Effector memory CD8-positive, alpha-beta T cell (primary cell): Measurements from ENCODE around the gene GPRC5D.
A peak's percentile ranks its signal among the peaks of the same experiment; 100 is the strongest.

ENCODE experiments used
- ATAC-seq: fragments of 150-1000 bp; cut with Tn5 transposase; replicated peaks from 2 replicates; pipeline ENCODE4 v1.10.0; 2021; ENCODE audit warnings: mild to moderate bottlenecking, moderate library complexity
- DNase-seq, 3 experiments: peaks; one replicate each; pipeline ENCODE4 v3.0.0; 2021
- H3K27ac Mint-ChIP-seq, 2 donors: one replicate each; pipeline ENCODE4 v1.8.0; 2022; ENCODE audit warnings: mild to moderate bottlenecking in 2 of 2, mixed read lengths in 2 of 2, moderate library complexity in 2 of 2
- H3K27me3 Mint-ChIP-seq, 2 donors: one replicate each; pipeline ENCODE4 v1.8.0; 2022; ENCODE audit warnings: mixed read lengths in 2 of 2
- H3K36me3 Mint-ChIP-seq: one replicate; pipeline ENCODE4 v1.8.0; 2022; ENCODE audit warnings: mild to moderate bottlenecking, moderate library complexity, mixed read lengths; ENCODE audit not compliant: insufficient read depth
- H3K4me1 Mint-ChIP-seq, 2 donors: one replicate each; pipeline ENCODE4 v1.8.0; 2022; ENCODE audit warnings: low read depth in 2 of 2, mixed read lengths in 2 of 2
- H3K4me3 Mint-ChIP-seq, 2 donors: one replicate each; pipeline ENCODE4 v1.8.0; 2022; ENCODE audit warnings: mild to moderate bottlenecking in 2 of 2, mixed read lengths in 2 of 2, moderate library complexity in 2 of 2
- H3K9me3 Mint-ChIP-seq, 2 donors: one replicate each; pipeline ENCODE4 v1.8.0; 2022; ENCODE audit warnings: mixed read lengths in 2 of 2

GPRC5D gene

GRCh38 chr12:12902036-12902435, 49.9 kb downstream of the GPRC5D start:
- no peak overlapping the region for H3K27ac Mint-ChIP-seq
- no peaks in the 10 kb centered on the region for H3K4me1 Mint-ChIP-seq
- ATAC-seq (no peak), DNase-seq (no peak)
- no peak overlapping the region for H3K4me3 Mint-ChIP-seq
- no peaks in the 10 kb centered on the region for H3K9me3 Mint-ChIP-seq
- no peaks in the 10 kb centered on the region for H3K36me3 Mint-ChIP-seq
- H3K27me3 Mint-ChIP-seq, result peaks cover 32 to 77% of the 10 kb centered on the region in 2 donors

DNA sequence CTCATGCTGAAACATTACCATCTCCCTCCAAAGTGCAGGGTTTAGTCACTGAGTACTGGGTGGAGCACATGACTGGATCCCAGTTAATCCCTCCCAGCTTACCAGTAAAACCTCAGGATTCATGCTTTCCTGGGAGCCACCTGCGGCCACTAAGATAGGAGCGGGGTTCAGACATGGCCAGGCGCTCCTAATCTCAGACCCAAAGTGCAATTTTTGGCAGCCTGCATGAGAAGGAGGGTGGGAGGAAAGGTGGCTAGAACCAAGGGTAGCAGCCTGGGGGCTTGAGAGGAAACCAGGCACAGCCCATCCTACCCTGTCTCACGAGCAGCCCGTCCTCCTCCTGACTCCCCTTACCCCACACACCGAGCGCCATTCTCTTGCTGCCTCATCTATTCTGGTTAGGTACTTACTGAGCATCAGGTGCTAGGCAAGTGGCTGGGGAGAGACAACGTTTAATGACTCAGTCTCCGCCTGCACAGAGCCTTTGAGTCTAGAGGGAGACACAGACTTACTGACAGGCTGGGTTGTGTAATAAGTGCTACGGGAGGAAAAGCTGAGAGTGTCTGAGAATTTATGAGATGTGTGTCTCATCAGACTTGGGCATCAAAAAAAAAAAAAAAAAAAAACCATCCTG, 50.7 kb downstream of the GPRC5D start:
- ATAC-seq (no peak), DNase-seq (no peak)
- Mint-ChIP-seq H3K4me3 (no peak overlapping the region), H3K27me3 (peaks cover 34 to 73% of the 10 kb centered on the region in 2 donors), H3K36me3 (no peaks in the 10 kb centered on the region), H3K9me3 (no peaks in the 10 kb centered on the region), H3K4me1 (no peaks in the 10 kb centered on the region), H3K27ac (no peak overlapping the region)

- Mint-ChIP-seq H3K27ac (no peak overlapping the region), H3K27me3 (peaks cover 32 to 68% of the 10 kb centered on the region in 2 donors), H3K4me3 (no peak overlapping the region), H3K4me1 (no peaks in the 10 kb centered on the region), H3K36me3 (no peaks in the 10 kb centered on the region), H3K9me3 (no peaks in the 10 kb centered on the region)
- no peak for ATAC-seq
- DNase-seq, result no peak
Measured at GRCh38 chr12:12900786-12901157, 51.2 kb downstream of the GPRC5D start.

- DNase-seq (no peak), ATAC-seq (no peak)
- Mint-ChIP-seq H3K4me3 (no peak overlapping the region), H3K36me3 (no peaks in the 10 kb centered on the region), H3K4me1 (no peaks in the 10 kb centered on the region), H3K27me3 (peaks cover 25 to 59% of the 10 kb centered on the region in 2 donors), H3K9me3 (no peaks in the 10 kb centered on the region), H3K27ac (no peak overlapping the region)
Measured at GRCh38 chr12:12899530-12900380, 52.2 kb downstream of the GPRC5D start.

DNA sequence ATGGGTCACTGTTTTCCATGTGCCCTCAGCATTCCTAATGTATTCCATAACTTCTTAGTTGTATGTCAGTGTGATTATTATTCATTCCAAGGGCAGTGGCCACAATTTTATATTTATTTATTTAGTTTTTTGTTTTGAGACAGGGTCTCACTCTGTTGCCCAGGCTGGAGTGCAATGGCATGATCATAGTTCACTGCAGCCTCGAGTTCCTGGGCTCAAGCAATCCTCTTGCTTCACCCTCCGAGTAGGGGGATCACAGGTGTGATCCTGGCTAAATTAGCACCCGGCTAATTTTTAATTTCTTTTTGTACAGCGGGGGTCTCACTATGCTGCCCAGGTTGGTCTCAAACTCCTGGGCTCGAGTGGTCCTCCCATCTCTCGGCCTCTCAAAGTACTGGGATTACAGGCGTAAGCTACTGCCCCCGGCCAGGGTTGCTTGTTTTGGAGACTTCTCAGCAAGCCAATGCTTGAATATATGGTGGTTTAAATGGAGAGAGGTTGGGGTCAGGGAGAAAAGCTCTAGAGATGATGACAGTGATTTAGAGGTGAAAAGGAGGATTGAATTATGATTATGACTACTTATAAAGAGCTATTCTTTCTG, 53.0 kb downstream of the GPRC5D start:
- Mint-ChIP-seq H3K36me3 (no peaks in the 10 kb centered on the region), H3K4me1 (no peaks in the 10 kb centered on the region), H3K27me3 (peaks cover 25 to 51% of the 10 kb centered on the region in 2 donors), H3K9me3 (no peaks in the 10 kb centered on the region), H3K4me3 (no peak overlapping the region), H3K27ac (no peak overlapping the region)
- ATAC-seq, result no peak
- no peak for DNase-seq

GRCh38 chr12:12898136-12898717, 53.7 kb downstream of the GPRC5D start:
- DNase-seq (no peak), ATAC-seq (no peak)
- Mint-ChIP-seq H3K4me3 (no peak overlapping the region), H3K27me3 (peaks cover 30 to 46% of the 10 kb centered on the region in 2 donors), H3K36me3 (no peaks in the 10 kb centered on the region), H3K27ac (no peak overlapping the region), H3K4me1 (no peaks in the 10 kb centered on the region), H3K9me3 (no peaks in the 10 kb centered on the region)

DNA sequence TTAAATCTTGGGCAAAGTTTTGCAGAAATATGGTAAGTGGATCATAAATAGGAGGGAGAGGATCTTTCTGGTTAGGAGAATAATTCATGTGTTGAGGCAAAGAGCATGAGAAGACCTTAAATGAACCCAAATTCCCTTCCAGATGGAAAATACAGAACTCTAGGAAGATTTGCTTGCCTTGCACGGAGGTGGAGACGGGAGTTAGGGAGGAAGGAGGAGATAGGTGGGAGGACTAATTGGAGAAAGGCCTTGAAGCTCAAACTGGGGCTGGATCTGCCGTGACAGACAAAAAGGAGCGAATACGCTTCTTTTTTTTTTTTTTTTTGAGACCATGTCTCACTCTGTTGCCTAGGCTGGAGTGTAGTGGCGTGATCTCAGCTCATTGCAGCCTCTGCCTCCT, 54.7 kb downstream of the GPRC5D start:
- ATAC-seq (no peak), DNase-seq (no peak)
- Mint-ChIP-seq H3K4me1 (no peaks in the 10 kb centered on the region), H3K27me3 (peaks cover 39 to 55% of the 10 kb centered on the region in 2 donors), H3K27ac (no peak overlapping the region), H3K36me3 (no peaks in the 10 kb centered on the region), H3K4me3 (no peak overlapping the region), H3K9me3 (no peaks in the 10 kb centered on the region)

DNA sequence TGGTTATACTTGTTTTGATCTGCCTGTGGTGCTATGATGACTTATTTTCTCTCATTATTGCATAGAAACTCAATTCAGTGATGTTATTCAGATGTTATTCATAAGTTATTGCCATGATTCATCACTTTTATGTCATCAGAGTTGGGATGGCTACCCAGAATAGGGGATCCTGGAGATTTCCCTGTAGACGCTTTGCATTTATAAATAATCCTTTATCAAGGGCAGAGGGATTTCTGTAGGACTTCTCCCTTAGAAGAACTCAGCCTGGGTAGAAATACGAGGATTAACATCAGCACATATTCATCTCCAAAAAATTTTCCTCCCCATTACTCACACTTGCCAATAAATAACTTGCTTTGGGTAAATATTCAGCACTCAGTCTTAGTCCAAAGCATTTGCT, 55.7 kb downstream of the GPRC5D start:
- Mint-ChIP-seq H3K4me1 (peaks cover 2 to 6% of the 10 kb centered on the region in 2 donors), H3K4me3 (no peak overlapping the region), H3K27me3 (peaks cover 41 to 55% of the 10 kb centered on the region in 2 donors), H3K9me3 (no peaks in the 10 kb centered on the region), H3K27ac (no peak overlapping the region), H3K36me3 (no peaks in the 10 kb centered on the region)
- ATAC-seq (no peak), DNase-seq (no peak)

DNA sequence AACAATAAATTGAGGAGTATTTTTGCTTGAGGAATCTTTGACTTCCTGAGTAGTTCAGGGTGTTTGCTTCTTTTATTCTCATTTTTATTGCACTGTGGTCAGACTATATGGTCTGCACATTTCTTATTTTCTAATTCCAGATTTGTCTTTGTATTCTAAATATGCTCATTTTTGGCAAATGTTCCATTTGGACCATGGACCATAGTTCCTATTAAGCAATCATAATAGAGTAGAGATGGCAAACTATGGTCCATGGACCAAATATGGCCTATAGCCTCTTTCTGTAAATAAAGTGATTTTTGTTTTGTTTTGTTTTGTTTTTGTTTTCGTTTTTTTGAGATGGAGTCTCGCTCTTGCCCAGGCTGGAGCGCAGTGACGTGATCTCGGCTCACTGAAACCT, 58.5 kb downstream of the GPRC5D start:
- Mint-ChIP-seq H3K4me3 (no peak overlapping the region), H3K27me3 (peaks cover 65 to 67% of the 10 kb centered on the region in 2 donors), H3K9me3 (no peaks in the 10 kb centered on the region), H3K27ac (no peak overlapping the region), H3K4me1 (peaks cover 6% of the 10 kb centered on the region in 2 donors), H3K36me3 (no peaks in the 10 kb centered on the region)
- DNase-seq (no peak), ATAC-seq (no peak)

GRCh38 chr12:12892681-12893141, 59.3 kb downstream of the GPRC5D start:
- no peak overlapping the region for H3K27ac Mint-ChIP-seq
- no peak for DNase-seq
- peaks cover 67 to 72% of the 10 kb centered on the region in 2 donors for H3K27me3 Mint-ChIP-seq
- no peaks in the 10 kb centered on the region for H3K36me3 Mint-ChIP-seq
- no peaks in the 10 kb centered on the region for H3K9me3 Mint-ChIP-seq
- ATAC-seq, result no peak
- H3K4me1 Mint-ChIP-seq, result peaks cover 6% of the 10 kb centered on the region in 2 donors
- peak overlapping the region in 1 of 2 donors; percentile 21 for H3K4me3 Mint-ChIP-seq

GRCh38 chr12:12891881-12892355, 60.1 kb downstream of the GPRC5D start:
- no peaks in the 10 kb centered on the region for H3K9me3 Mint-ChIP-seq
- ATAC-seq, result no peak
- peak overlapping the region; percentile 57 to 72 for H3K4me3 Mint-ChIP-seq
- H3K36me3 Mint-ChIP-seq, result no peaks in the 10 kb centered on the region
- peaks cover 6% of the 10 kb centered on the region in 2 donors for H3K4me1 Mint-ChIP-seq
- no peak for DNase-seq
- peaks cover 65 to 74% of the 10 kb centered on the region in 2 donors for H3K27me3 Mint-ChIP-seq
- no peak overlapping the region for H3K27ac Mint-ChIP-seq

- peaks cover 6% of the 10 kb centered on the region in 2 donors for H3K4me1 Mint-ChIP-seq
- no peaks in the 10 kb centered on the region for H3K36me3 Mint-ChIP-seq
- no peaks in the 10 kb centered on the region for H3K9me3 Mint-ChIP-seq
- DNase-seq (no peak), ATAC-seq (peak; percentile 51)
- peaks cover 67 to 74% of the 10 kb centered on the region in 2 donors for H3K27me3 Mint-ChIP-seq
- H3K27ac Mint-ChIP-seq, result no peak within 1 kb of the TSS
- peak within 1 kb of the TSS; percentile 69 to 72 for H3K4me3 Mint-ChIP-seq
Measured at GRCh38 chr12:12891080-12891880, 60.7 kb downstream of the GPRC5D start, which contains the start of gene GPRC5A. Gene GPRC5A (plus strand): TSS chr12:12891562. CDS start chr12:12908250, 16,688 bp downstream.
